ENCODE data around the gene ELK4.

GRCh38 chr1:205681364-205681763 lies 49.6 kb upstream of the ELK4 start:
- TF ChIP-seq CTCF (IDR thresholded peaks at IDR 0.05; ENCODE audit: low read length), result no peak
- no peak for TF ChIP-seq EZH2phosphoT487 (IDR thresholded peaks at IDR 0.05; ENCODE audit: low read length)
- TF ChIP-seq EZH2 (optimal IDR thresholded peaks at IDR 0.05; ENCODE audit: low read depth, low read length), result no peak

Measured in MM.1S (cell line).